Bone marrow (tissue), 2 donors: ENCODE measurements around the gene AJAP1.
"Not testable (repeated sequence)": the region's sequence is repeated elsewhere in the genome, so short reads cannot be mapped to it uniquely, and the experiment has no call there.

Experiments
- DNase-seq, 2 donors: peaks; one replicate each; lab custom pipeline; 2025; lab: John Stamatoyannopoulos, UW

The AJAP1 gene

DNA sequence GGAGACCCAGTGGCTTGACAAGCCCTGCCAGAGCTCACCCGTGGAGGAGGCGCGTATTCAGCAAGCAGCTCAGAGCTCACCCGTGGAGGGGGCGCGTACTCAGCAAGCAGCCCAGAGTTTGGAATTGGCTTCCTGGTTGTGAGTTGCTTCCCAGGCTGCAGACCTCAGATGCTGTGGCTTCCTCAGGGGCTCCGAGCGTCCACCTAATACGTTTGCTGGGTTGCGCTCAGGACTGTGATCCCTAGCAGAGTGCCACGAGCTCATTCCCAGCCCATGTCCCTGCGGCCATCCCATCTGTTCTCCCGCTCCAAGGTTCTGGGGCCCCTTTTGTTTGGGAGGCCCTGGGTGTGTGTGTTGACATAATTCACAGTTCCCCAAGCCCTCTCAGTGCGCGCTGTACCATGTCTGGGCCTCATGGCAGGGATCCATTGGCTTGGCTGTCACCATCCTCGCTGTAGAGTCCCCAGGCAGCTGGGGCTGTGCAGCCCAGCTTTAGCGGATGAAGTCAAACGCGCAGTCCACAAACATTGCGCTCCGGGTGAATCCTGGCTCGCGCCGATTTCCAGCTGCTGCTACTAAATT, 3.6 kb downstream of the AJAP1 start:
- DNase-seq, result no peak

- DNase-seq, result no peak
Measured at GRCh38 chr1:4658643-4659628, 4.5 kb downstream of the AJAP1 start.

DNA sequence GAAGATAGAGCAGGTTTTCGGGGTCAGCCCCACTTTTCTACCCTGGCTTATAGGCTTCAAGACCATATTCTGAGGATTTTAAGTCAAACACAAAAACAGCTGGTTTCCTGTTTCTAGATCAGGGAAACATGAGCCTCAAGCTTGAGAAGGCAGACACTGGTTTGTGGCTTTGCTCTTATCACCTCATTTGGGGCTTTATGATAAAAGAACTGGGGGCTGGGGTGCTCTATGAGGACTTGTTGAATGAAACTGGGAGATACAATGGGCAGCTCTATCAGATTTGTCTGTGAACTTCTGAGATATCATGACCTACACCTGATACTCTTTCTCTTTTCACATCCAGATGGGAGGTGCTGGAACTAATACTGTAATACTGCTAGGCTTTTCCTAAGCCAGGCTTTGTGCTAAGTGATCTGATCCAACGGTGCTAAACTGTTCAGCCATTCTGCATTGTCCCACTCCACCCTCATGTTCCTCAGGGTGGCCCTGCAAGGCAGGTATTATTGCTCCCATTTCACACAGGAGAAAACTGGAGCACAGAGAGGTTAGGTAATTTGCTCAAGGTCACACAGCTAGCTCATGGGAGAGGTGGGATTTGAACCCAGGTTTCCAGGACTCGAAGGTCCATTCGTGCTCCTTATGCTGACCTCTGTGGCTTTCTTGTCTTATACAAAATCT, 6.6 kb downstream of the AJAP1 start:
- DNase-seq, result no peak

DNA sequence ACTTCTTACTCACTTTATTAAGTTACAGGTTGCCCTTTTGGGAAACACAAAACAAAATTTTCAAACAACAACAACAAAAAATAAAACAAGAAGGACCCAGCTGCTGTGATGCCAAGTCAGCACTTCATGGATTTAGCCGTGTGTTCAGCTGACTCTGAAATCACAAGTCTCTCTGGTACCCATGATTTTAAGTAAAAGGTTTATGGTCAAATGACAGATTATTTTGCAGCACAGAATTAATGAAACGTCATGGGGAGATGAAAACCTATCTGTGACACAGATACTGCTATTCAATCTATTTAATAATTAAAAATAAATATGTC, 7.1 kb downstream of the AJAP1 start:
- no peak for DNase-seq

DNA sequence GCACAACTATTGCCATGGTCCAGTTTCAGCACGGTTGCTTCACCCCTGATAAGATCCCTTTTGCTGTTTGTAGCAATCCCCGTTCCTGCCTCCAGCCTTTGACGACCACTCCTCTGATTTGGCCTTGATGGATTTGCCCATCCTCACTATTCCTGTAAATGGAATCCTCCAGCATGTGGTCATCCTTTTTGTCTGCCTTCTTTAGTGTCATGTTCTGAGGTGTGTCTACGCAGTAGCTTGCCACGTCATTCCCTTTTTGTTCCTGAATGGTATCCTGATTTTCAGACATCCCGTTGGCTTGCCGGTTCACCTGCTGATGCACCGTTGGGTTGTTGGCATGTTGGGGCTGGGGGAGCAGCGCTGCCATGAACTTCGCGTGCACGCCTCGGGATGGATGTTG, 7.8 kb downstream of the AJAP1 start:
- no peak for DNase-seq

DNA sequence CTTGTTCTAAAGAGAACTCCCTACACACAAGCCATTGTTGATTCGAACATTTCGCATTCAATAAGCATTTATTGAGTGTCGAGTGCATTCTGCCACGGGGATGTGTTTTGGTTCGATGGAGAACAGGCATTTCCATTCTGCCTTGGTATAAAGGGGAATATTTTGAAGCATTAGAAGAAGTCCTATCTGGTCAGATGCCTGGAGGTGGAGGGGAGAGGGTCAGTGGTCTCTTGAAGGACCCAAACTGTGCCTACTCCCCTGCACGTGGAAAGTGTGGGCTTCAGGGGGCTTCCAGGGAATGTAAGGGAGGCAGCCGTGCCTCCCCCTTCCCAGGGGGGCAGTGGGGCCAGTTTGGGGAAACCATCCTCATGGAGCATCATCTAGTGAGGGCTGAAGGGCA, 8.3 kb downstream of the AJAP1 start:
- DNase-seq, result no peak

- no peak for DNase-seq
Measured at GRCh38 chr1:4664095-4664494, 9.7 kb downstream of the AJAP1 start.

DNA sequence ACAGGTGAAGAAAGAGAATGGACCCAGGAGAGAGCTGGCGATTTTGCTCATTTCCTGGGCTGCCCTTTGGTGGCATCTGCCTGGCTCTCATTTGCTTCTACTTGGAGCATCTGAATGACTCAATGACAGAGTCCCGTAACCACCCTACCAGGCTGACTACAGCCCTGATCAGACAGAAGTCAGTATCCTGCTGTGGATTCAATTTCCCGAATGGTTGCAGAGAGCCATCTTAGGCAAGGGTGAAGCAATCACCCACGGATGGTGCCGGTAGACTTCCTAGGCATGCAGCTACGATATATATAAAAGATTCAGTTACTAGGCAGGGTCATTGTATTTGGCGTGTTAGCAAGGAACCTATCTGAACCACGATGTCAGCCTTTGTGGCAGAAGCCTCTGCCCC, 10.2 kb downstream of the AJAP1 start:
- DNase-seq, result no peak

- DNase-seq, result no peak
Measured at GRCh38 chr1:4665456-4665855, 11.0 kb downstream of the AJAP1 start.

- not testable (repeated sequence) for DNase-seq
Measured at GRCh38 chr1:4666683-4667082, 12.3 kb downstream of the AJAP1 start.

- no peak for DNase-seq
Measured at GRCh38 chr1:4668743-4669700, 14.6 kb downstream of the AJAP1 start.

DNA sequence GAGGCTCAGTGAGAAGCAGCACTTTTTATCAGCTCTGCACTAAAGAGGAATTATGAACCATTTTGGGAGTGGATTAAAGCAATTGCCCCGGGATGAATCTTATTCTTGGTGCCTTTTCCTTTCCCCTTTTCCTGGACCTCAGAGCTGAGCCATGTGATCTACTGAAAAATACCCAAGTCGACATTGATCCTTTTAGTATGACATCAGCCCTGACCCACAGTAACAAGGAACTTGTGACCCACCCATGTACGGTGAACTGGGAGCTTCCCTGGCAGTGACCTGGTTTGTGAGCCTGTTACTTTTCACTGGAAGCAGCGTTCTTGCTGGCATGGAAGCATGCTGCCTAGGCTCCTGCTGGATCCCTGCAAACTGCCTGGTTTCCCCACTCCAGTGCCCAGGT, 15.9 kb downstream of the AJAP1 start:
- no peak for DNase-seq

DNA sequence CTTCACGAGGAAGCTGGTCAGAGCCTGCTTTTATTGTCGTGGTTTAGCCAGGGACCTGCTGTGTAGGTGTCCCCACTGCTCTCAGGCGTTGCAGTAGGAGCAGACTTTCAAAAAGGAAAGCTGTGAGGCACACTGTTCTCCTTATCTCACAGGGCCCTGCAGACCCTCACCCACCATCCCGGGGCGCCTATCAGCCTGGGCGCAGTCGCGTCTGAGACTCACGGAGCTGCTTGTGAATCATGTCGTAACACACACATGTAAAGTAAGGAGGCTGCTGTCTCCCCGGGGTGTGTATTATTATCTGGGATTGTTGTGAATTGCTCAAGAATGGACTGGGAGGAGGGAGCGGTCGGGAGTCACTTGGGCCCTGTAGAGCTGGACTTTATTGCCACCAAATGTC, 17.4 kb downstream of the AJAP1 start:
- DNase-seq, result no peak

- DNase-seq, result no peak
Measured at GRCh38 chr1:4673494-4673893, 19.1 kb downstream of the AJAP1 start.

DNA sequence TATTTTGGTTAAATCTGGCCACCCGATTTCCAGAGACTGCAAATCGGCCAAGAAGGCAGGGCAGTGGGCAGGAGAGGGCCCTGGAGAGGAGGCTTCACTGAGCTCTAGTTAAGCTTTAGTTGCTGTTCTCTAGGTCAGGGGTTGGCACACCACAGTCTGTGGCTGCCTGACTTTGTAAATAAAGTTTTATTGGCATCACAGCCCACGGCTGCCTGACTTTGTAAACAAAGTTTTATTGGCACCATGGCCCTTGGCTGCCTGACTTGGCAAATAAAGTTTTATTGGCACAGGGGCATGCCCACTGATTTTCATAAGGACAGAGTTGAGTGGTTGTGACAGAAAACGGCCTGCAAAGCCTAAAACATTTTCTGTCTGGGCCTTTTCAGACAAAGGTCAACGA, 19.7 kb downstream of the AJAP1 start:
- DNase-seq, result no peak

GRCh38 chr1:4674676-4675075, 20.3 kb downstream of the AJAP1 start:
- DNase-seq, result no peak

- no peak for DNase-seq
Measured at GRCh38 chr1:4675454-4676186, 21.2 kb downstream of the AJAP1 start.

- DNase-seq, result no peak
Measured at GRCh38 chr1:4676253-4676652, 21.8 kb downstream of the AJAP1 start.

GRCh38 chr1:4677608-4678007, 23.2 kb downstream of the AJAP1 start:
- DNase-seq, result no peak

DNA sequence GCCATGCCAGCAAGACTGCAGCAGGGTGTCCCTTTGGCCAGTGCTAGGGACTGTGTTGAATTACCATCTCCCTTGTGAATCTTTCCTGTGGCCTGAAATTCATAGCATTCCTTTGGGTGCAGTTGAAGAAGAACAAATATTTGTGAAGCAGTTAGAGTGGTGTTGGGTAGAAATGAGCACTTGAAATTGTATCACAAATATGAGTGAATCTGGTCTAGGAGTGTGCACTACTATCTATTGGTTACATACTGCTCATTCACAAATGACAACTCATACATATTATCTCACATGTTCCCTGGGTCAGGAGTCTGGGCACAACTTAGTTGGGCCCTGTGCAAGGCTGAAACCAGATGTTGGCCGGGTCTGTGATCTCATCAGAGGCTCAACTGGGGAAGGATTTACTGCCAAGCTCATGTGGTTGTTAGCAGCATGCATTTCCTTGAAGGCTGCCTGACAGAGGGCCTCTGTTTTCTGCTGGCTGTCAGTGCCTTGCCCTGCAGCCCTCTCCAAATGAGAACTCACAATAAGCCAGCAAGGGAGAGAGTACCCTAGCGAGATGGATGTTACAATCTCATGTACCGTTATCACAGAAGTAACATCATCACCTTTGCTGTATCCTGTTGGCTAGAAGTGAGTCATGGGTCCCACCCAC, 23.8 kb downstream of the AJAP1 start:
- DNase-seq, result no peak

GRCh38 chr1:4681026-4681425, 26.6 kb downstream of the AJAP1 start:
- no peak for DNase-seq
